MM.1S (cell line): ENCODE measurements around the gene RAD1.

ENCODE experiments used
- DNase-seq: peaks from one replicate; pipeline ENCODE4 v3.0.0-alpha.2; 2015
- H2AFZ ChIP-seq: fragments of 300-600 bp; sonication (generic); 2 replicates; pipeline ENCODE4 v1.6.0; 2016; ENCODE audit warnings: antibody characterized with exemption, low read length
- H3F3A ChIP-seq: fragments of 300-600 bp; sonication (generic); 2 replicates; pipeline ENCODE4 v1.6.1; 2016; ENCODE audit warnings: mild to moderate bottlenecking, antibody characterized with exemption, low read length, moderate library complexity, mixed read lengths; ENCODE audit not compliant: insufficient read depth
- H3K27ac ChIP-seq: fragments of 300-600 bp; sonication (generic); 2 replicates; pipeline ENCODE4 v1.5.1; 2016; ENCODE audit warnings: mild to moderate bottlenecking, low read length
- H3K27me3 ChIP-seq: fragments of 300-600 bp; sonication (generic); replicated peaks from 2 replicates; pipeline ENCODE4 v1.6.0; 2016; ENCODE audit warnings: low read length; ENCODE audit not compliant: insufficient read depth
- H3K36me3 ChIP-seq: fragments of 300-600 bp; sonication (generic); replicated peaks from 2 replicates; pipeline ENCODE4 v1.6.1; 2016; ENCODE audit warnings: mild to moderate bottlenecking, low read length, mixed read lengths; ENCODE audit not compliant: insufficient read depth
- H3K4me1 ChIP-seq: fragments of 300-600 bp; sonication (generic); 2 replicates; pipeline ENCODE4 v1.6.1; 2016; ENCODE audit warnings: low read length, mixed read lengths
- H3K4me2 ChIP-seq: fragments of 300-600 bp; sonication (generic); 2 replicates; pipeline ENCODE4 v1.6.0; 2016; ENCODE audit warnings: low read depth, low read length
- H3K4me3 ChIP-seq: fragments of 300-600 bp; sonication (generic); 2 replicates; pipeline ENCODE4 v1.5.1; 2016; ENCODE audit warnings: low read length, mixed read lengths
- H3K79me2 ChIP-seq: fragments of 300-600 bp; sonication (generic); 2 replicates; pipeline ENCODE4 v1.6.1; 2016; ENCODE audit warnings: mixed run types, low read length, mixed read lengths
- H3K9ac ChIP-seq: fragments of 300-600 bp; sonication (generic); 2 replicates; pipeline ENCODE4 v1.6.1; 2016; ENCODE audit warnings: low read length, mixed read lengths
- H3K9me2 ChIP-seq: fragments of 300-600 bp; sonication (generic); replicated peaks from 2 replicates; pipeline ENCODE4 v1.6.1; 2016; ENCODE audit warnings: mild to moderate bottlenecking, low read length, mixed read lengths; ENCODE audit not compliant: insufficient read depth
- H3K9me3 ChIP-seq: fragments of 300-600 bp; sonication (generic); replicated peaks from 2 replicates; pipeline ENCODE4 v1.6.1; 2016; ENCODE audit warnings: mild to moderate bottlenecking, low read length, mixed read lengths; ENCODE audit not compliant: insufficient read depth
- H4K20me1 ChIP-seq: fragments of 300-600 bp; sonication (generic); 2 replicates; pipeline ENCODE4 v1.6.1; 2016; ENCODE audit warnings: mild to moderate bottlenecking, low read length, moderate library complexity, mixed read lengths; ENCODE audit not compliant: insufficient read depth
- EZH2 ChIP-seq: fragments of 300-600 bp; sonication (generic); optimal IDR thresholded peaks from 2 replicates; pipeline ENCODE3; 2017; ENCODE audit warnings: low read depth, mild to moderate bottlenecking, antibody characterized with exemption, low read length, mixed read lengths
- EZH2phosphoT487 ChIP-seq: fragments of 300-600 bp; sonication (generic); IDR thresholded peaks from 2 replicates; pipeline ENCODE4 v1.6.1; 2018; ENCODE audit warnings: antibody characterized with exemption, low read length
- TF ChIP-seq, protein P1 (sequence below): fragments of 300-600 bp; sonication (generic); IDR thresholded peaks from 2 replicates; pipeline ENCODE4 v1.5.1; 2016; ENCODE audit warnings: antibody characterized with exemption, low read length, mixed read lengths

The RAD1 gene

DNA sequence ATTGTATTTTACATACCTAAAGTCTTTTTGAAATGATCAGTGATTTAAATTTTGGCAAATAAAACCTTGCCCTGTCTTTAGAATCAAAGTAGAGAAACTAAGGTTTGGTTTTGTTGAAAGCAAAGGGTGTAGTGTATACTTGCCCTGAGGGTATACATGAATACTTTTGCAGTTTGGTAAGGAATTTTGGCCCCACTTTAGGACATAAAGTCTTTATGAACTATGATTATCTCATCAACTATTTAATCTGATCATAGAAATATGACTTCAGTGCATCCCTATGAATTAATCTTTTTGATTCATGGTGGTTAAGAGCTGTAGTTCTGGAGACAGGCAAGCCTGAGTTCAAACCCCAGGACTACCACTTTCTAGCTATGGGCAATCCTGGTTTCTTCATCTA lies 17.7 kb downstream of the RAD1 start:
- TF ChIP-seq EZH2 (no peak), EZH2phosphoT487 (no peak)
- TF ChIP-seq, protein P1, sequence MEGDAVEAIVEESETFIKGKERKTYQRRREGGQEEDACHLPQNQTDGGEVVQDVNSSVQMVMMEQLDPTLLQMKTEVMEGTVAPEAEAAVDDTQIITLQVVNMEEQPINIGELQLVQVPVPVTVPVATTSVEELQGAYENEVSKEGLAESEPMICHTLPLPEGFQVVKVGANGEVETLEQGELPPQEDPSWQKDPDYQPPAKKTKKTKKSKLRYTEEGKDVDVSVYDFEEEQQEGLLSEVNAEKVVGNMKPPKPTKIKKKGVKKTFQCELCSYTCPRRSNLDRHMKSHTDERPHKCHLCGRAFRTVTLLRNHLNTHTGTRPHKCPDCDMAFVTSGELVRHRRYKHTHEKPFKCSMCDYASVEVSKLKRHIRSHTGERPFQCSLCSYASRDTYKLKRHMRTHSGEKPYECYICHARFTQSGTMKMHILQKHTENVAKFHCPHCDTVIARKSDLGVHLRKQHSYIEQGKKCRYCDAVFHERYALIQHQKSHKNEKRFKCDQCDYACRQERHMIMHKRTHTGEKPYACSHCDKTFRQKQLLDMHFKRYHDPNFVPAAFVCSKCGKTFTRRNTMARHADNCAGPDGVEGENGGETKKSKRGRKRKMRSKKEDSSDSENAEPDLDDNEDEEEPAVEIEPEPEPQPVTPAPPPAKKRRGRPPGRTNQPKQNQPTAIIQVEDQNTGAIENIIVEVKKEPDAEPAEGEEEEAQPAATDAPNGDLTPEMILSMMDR: no peak
- Histone ChIP-seq H2AFZ (no peak overlapping the region), H3K36me3 (no peaks in the 10 kb centered on the region), H4K20me1 (no peaks in the 10 kb centered on the region), H3K4me3 (no peak overlapping the region), H3K79me2 (no peaks in the 10 kb centered on the region), H3K9me2 (no peaks in the 10 kb centered on the region), H3K4me2 (no peak overlapping the region), H3K27ac (no peak overlapping the region), H3K9ac (no peak overlapping the region), H3F3A (no peaks in the 10 kb centered on the region), H3K27me3 (no peaks in the 10 kb centered on the region), H3K9me3 (no peaks in the 10 kb centered on the region), H3K4me1 (no peaks in the 10 kb centered on the region)
- DNase-seq: no peak

DNA sequence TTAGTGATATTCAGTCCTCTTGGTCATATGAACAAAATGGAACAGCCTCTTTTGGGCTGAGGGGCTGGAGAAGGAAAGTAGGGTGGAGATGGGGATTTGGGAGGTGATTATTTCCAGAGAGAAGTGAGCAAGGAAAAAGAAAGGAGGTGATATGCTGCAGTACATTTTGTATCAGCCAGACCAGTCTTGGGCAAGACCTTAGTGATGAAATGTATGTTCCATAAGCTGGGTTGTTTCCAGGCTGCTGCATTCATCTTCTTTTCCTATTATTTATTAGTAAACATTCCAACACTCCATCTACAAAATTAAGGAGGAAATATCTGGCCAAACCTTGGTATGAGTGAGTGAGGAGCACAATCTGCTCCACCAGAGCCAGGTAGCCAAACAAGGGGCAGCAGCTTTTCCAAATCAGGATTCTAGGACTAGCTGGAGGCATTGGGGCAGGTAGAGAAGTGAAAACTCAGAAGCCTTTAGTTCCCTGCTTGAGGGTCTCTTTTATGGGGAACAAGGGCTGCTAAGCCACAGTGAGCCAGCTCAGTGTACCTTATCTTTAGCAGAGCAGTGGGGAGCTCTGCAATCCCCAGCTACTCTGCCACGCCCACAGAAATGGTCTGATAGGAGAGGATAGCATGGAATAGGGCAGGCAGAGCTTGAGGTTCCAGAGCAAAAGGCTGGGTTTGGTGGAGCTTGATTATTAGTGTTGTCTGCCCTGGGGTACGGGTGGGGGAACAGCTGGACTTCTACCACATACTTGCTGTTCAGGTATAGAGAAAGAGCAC lies 19.5 kb downstream of the RAD1 start:
- Histone ChIP-seq H3K27ac (no peak overlapping the region), H3K9me2 (no peaks in the 10 kb centered on the region), H3K9ac (no peak overlapping the region), H3K79me2 (no peaks in the 10 kb centered on the region), H3F3A (no peaks in the 10 kb centered on the region), H3K4me1 (no peaks in the 10 kb centered on the region), H3K4me3 (no peak overlapping the region), H3K27me3 (no peaks in the 10 kb centered on the region), H3K4me2 (no peak overlapping the region), H3K36me3 (no peaks in the 10 kb centered on the region), H2AFZ (no peak overlapping the region), H3K9me3 (no peaks in the 10 kb centered on the region), H4K20me1 (no peaks in the 10 kb centered on the region)
- DNase-seq: no peak
- TF ChIP-seq EZH2: no peak
- no peak for TF ChIP-seq EZH2phosphoT487
- TF ChIP-seq, protein P1: no peak

- no peaks in the 10 kb centered on the region for H3K79me2 ChIP-seq
- H3K4me1 ChIP-seq: no peaks in the 10 kb centered on the region
- no peak overlapping the region for H3K4me2 ChIP-seq
- H3K4me3 ChIP-seq: no peak overlapping the region
- TF ChIP-seq, protein P1: no peak
- TF ChIP-seq EZH2 (no peak), EZH2phosphoT487 (no peak)
- H3K9me3 ChIP-seq: no peaks in the 10 kb centered on the region
- H3K27ac ChIP-seq: no peak overlapping the region
- no peaks in the 10 kb centered on the region for H3K27me3 ChIP-seq
- H2AFZ ChIP-seq: no peak overlapping the region
- H4K20me1 ChIP-seq: no peaks in the 10 kb centered on the region
- no peaks in the 10 kb centered on the region for H3K36me3 ChIP-seq
- no peaks in the 10 kb centered on the region for H3K9me2 ChIP-seq
- no peak overlapping the region for H3K9ac ChIP-seq
- no peaks in the 10 kb centered on the region for H3F3A ChIP-seq
- DNase-seq: no peak
Observed at GRCh38 chr5:34894716-34895115, 20.6 kb downstream of the RAD1 start.
